ENCODE measurements around the gene TBC1D22A. TPM values are rescaled to one million over a fixed set of nuclear protein-coding genes. Genes with fewer than 3 reads are reported as not detected.
A peak's percentile ranks its signal among the peaks of the same experiment; 100 is the strongest.

Gene TBC1D22A
- total and polyA plus RNA-seq, 4 donors: 4.1 to 12.4 (median 8.4) TPM

GRCh38 chr22:46754826-46755225 lies 7.6 kb upstream of the TBC1D22A start:
- TF ChIP-seq HNF4G (IDR thresholded peaks at IDR 0.05) (no peak), JUND (IDR thresholded peaks at IDR 0.05) (no peak), HNF4A (conservative IDR thresholded peaks at IDR 0.05) (no peak), FOXA2 (IDR thresholded peaks at IDR 0.05) (no peak), REST (IDR thresholded peaks at IDR 0.05) (no peak), NR2F2 (IDR thresholded peaks at IDR 0.05) (no peak), EGR1 (IDR thresholded peaks at IDR 0.05; ENCODE audit: low read depth in 2 of 2) (no peak), TAF1 (conservative IDR thresholded peaks at IDR 0.05) (no peak), FOXA1 (IDR thresholded peaks at IDR 0.05) (no peak), SP1 (IDR thresholded peaks at IDR 0.05) (no peak), RXRA (IDR thresholded peaks at IDR 0.05) (no peak), YY1 (IDR thresholded peaks at IDR 0.05) (no peak), ZBTB33 (IDR thresholded peaks at IDR 0.05) (no peak), RAD21 (IDR thresholded peaks at IDR 0.05) (no peak), GABPA (IDR thresholded peaks at IDR 0.05 in 1 of 2, conservative IDR thresholded peaks at IDR 0.05 in 1 of 2) (no peak)
- TF ChIP-seq, protein P1, sequence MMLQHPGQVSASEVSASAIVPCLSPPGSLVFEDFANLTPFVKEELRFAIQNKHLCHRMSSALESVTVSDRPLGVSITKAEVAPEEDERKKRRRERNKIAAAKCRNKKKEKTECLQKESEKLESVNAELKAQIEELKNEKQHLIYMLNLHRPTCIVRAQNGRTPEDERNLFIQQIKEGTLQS (IDR thresholded peaks at IDR 0.05): no peak
- TF ChIP-seq, protein P2, sequence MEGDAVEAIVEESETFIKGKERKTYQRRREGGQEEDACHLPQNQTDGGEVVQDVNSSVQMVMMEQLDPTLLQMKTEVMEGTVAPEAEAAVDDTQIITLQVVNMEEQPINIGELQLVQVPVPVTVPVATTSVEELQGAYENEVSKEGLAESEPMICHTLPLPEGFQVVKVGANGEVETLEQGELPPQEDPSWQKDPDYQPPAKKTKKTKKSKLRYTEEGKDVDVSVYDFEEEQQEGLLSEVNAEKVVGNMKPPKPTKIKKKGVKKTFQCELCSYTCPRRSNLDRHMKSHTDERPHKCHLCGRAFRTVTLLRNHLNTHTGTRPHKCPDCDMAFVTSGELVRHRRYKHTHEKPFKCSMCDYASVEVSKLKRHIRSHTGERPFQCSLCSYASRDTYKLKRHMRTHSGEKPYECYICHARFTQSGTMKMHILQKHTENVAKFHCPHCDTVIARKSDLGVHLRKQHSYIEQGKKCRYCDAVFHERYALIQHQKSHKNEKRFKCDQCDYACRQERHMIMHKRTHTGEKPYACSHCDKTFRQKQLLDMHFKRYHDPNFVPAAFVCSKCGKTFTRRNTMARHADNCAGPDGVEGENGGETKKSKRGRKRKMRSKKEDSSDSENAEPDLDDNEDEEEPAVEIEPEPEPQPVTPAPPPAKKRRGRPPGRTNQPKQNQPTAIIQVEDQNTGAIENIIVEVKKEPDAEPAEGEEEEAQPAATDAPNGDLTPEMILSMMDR (IDR thresholded peaks at IDR 0.05; ENCODE audit: low read depth, low read length, missing input control): no peak
- TF ChIP-seq, protein P3, sequence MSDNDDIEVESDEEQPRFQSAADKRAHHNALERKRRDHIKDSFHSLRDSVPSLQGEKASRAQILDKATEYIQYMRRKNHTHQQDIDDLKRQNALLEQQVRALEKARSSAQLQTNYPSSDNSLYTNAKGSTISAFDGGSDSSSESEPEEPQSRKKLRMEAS (IDR thresholded peaks at IDR 0.05): no peak
- Histone ChIP-seq H3K36me3 (ENCODE audit: control insufficient read depth in 4 of 4, insufficient read depth in 3 of 4, low read depth in 1 of 4, low read length in 3 of 4) (no peaks in the 10 kb centered on the region), H3K27ac (ENCODE audit: low read depth in 1 of 2, low read length in 2 of 2) (peak overlapping the region; percentile 93 to 95), H3K9me3 (ENCODE audit: control insufficient read depth in 4 of 4, low read length in 3 of 4) (no peaks in the 10 kb centered on the region), H3K27me3 (ENCODE audit: control insufficient read depth in 4 of 4, insufficient read depth in 4 of 4, low read length in 3 of 4) (no peaks in the 10 kb centered on the region), H3K4me1 (ENCODE audit: control insufficient read depth in 4 of 4, insufficient read depth in 4 of 4, low read length in 3 of 4) (peaks cover 34 to 62% (median 43%) of the 10 kb centered on the region in 4 donors), H3K4me3 (ENCODE audit: low read depth in 1 of 3, low read length in 3 of 3) (no peak overlapping the region), H3K9ac (ENCODE audit: low read depth in 1 of 2, low read length in 2 of 2) (no peak overlapping the region)
- DNase-seq (ENCODE audit: low spot score): no peak
- WGBS: 85% methylated on average over 6 of the region's 6 CpGs
